GM18861 (cell line): ENCODE data around the gene DYNLT4.
"Not testable (repeated sequence)": the region's sequence is repeated elsewhere in the genome, so short reads cannot be mapped to it uniquely, and the experiment has no call there.

ENCODE experiments used
- ATAC-seq: cut with Tn5 transposase; IDR thresholded peaks from one replicate; pipeline ENCODE4 v1.9.1; 2021; ENCODE audit not compliant: unreplicated experiment

DYNLT4 gene

GRCh38 chr1:44810762-44811105 is 3.6 kb upstream of the DYNLT4 start:
- not testable (repeated sequence) for ATAC-seq

GRCh38 chr1:44810101-44810761 is 3.1 kb upstream of the DYNLT4 start:
- ATAC-seq, result no peak

- ATAC-seq, result peak; percentile 47
Measured at GRCh38 chr1:44808938-44809917, 2.1 kb upstream of the DYNLT4 start.

- peak; percentile 29 for ATAC-seq
Measured at GRCh38 chr1:44808063-44808937, 1.1 kb upstream of the DYNLT4 start, which contains the start of gene BTBD19. BTBD19 (plus strand) TSS chr1:44808523; CDS start chr1:44808821, 298 bp downstream.

- peak; percentile 17 for ATAC-seq
Measured at GRCh38 chr1:44807364-44808062, 362 bp upstream of the DYNLT4 start.

- no peak for ATAC-seq
Measured at GRCh38 chr1:44806025-44806703, 987 bp downstream of the DYNLT4 start.

GRCh38 chr1:44805311-44806024 is 1.7 kb downstream of the DYNLT4 start:
- ATAC-seq, result no peak

- ATAC-seq, result no peak
Measured at GRCh38 chr1:44803312-44804095, 3.6 kb downstream of the DYNLT4 start.

GRCh38 chr1:44803062-44803311 is 4.2 kb downstream of the DYNLT4 start:
- ATAC-seq, result no peak

GRCh38 chr1:44802306-44803061 is 4.7 kb downstream of the DYNLT4 start:
- no peak for ATAC-seq

GRCh38 chr1:44801491-44802305 is 5.5 kb downstream of the DYNLT4 start:
- no peak for ATAC-seq

- peak; percentile 71 for ATAC-seq
Measured at GRCh38 chr1:44799770-44800584, 7.2 kb downstream of the DYNLT4 start, which contains the start of gene PLK3. PLK3 (plus strand) TSS chr1:44800377; CDS start chr1:44800464, 87 bp downstream.

GRCh38 chr1:44798481-44799365 is 8.4 kb downstream of the DYNLT4 start:
- no peak for ATAC-seq

GRCh38 chr1:44797886-44798285 is 9.3 kb downstream of the DYNLT4 start:
- ATAC-seq, result not testable (repeated sequence)
